Progenitor cell of endocrine pancreas (in vitro differentiated cells): ENCODE measurements around the gene ZNF888. TPM values are rescaled to one million over a fixed set of nuclear protein-coding genes. Genes with fewer than 3 reads are reported as not detected.
"Not testable (repeated sequence)": the region's sequence is repeated elsewhere in the genome, so short reads cannot be mapped to it uniquely, and the experiment has no call there.

Experiments used
- DNase-seq: peaks from one replicate; pipeline ENCODE4 v3.0.0; 2021; ENCODE audit warnings: low spot score; ENCODE audit not compliant: unreplicated experiment
- H3K27ac Mint-ChIP-seq: 2 replicates; pipeline ENCODE4 v1.8.0; 2021; ENCODE audit warnings: mild to moderate bottlenecking, moderate library complexity, mixed read lengths
- H3K27me3 Mint-ChIP-seq: 2 replicates; pipeline ENCODE4 v1.8.0; 2021; ENCODE audit warnings: mixed read lengths
- H3K36me3 Mint-ChIP-seq: 2 replicates; pipeline ENCODE4 v1.8.0; 2022; ENCODE audit warnings: mixed read lengths; ENCODE audit not compliant: insufficient read depth
- H3K4me1 Mint-ChIP-seq: 2 replicates; pipeline ENCODE4 v1.8.0; 2021; ENCODE audit warnings: low read depth, mixed read lengths
- H3K4me3 Mint-ChIP-seq: 2 replicates; pipeline ENCODE4 v1.8.0; 2021; ENCODE audit warnings: low read depth, mild to moderate bottlenecking, moderate library complexity, mixed read lengths
- H3K9me3 Mint-ChIP-seq: 2 replicates; pipeline ENCODE4 v1.8.0; 2021; ENCODE audit warnings: low read depth, mixed read lengths
- total RNA-seq: library from RNA; stranded (reverse); gene quantifications from 2 replicates; pipeline ENCODE4 v1.2.1, GENCODE V29; 2021
- TF ChIP-seq, protein P1 (sequence below): fragments of 200-600 bp; sonication (generic); IDR thresholded peaks from one replicate; pipeline ENCODE4 v1.5.0; 2021; ENCODE audit warnings: antibody characterized with exemption, mild to moderate bottlenecking; ENCODE audit not compliant: unreplicated experiment

ZNF888 gene
- total RNA-seq, 1 donor from 2014 or later: 16.0 TPM

DNA sequence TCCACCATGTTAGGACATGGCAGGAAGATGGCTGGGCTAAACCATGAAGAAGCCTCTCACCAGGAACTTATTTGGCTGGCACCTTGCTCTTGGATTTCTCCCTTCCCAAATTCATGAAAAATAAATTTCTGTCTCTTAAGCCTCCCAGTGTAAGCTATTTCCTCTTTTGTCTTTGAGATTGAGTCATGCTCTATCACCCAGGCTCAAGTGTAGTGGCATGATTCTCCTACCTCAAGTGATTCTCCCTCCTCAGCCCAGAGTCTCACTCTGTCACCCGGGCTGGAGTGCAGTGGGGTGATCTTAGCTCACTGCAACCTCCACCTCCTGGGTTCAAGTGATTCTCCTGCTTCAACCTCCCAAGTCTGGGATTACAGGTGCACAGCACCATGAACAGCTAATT lies 12.6 kb downstream of the ZNF888 start:
- H3K4me1 Mint-ChIP-seq: no peaks in the 10 kb centered on the region
- no peaks in the 10 kb centered on the region for H3K9me3 Mint-ChIP-seq
- H3K27me3 Mint-ChIP-seq: no peaks in the 10 kb centered on the region
- TF ChIP-seq, protein P1, sequence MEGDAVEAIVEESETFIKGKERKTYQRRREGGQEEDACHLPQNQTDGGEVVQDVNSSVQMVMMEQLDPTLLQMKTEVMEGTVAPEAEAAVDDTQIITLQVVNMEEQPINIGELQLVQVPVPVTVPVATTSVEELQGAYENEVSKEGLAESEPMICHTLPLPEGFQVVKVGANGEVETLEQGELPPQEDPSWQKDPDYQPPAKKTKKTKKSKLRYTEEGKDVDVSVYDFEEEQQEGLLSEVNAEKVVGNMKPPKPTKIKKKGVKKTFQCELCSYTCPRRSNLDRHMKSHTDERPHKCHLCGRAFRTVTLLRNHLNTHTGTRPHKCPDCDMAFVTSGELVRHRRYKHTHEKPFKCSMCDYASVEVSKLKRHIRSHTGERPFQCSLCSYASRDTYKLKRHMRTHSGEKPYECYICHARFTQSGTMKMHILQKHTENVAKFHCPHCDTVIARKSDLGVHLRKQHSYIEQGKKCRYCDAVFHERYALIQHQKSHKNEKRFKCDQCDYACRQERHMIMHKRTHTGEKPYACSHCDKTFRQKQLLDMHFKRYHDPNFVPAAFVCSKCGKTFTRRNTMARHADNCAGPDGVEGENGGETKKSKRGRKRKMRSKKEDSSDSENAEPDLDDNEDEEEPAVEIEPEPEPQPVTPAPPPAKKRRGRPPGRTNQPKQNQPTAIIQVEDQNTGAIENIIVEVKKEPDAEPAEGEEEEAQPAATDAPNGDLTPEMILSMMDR: no peak
- no peak for DNase-seq
- peaks cover 38% of the 10 kb centered on the region for H3K36me3 Mint-ChIP-seq
- no peak overlapping the region for H3K4me3 Mint-ChIP-seq
- no peak overlapping the region for H3K27ac Mint-ChIP-seq

DNA sequence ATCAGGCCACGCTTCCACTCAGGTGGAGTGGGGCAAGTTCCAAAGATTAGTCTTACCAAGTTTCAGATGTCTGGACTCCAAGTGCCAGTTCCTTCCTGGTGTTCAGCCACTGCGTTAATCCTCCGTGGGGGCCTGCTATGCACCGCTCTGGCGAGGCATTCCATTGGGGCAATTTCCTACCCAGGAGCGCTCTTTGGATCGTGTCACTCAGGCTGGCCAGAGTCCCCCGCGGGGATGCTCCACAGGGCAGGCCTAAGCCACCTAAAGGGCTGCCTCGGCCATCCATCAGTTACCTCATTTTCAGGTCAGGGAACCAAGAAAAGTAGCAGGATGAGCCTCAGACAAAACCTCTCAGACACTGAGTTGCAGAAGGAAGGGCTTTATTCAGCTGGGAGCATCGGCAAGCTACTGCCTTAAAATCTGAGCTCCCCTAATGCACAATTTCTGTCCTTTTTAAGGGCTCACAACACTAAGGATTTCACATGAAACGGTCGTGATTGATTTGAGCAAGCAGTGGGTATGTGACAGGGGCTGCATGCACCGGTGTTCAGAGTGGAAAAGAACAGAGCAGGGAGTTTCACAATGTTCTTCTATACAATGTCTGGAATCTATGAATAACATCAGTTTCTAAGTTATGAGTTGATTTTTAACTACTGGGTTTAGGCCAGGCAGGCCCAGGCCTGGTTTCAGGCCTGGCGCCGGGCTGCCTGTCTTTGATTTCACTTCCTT lies 19.0 kb downstream of the ZNF888 start:
- not testable (repeated sequence) for H3K4me1 Mint-ChIP-seq, H3K9me3 Mint-ChIP-seq, DNase-seq, H3K4me3 Mint-ChIP-seq, H3K27me3 Mint-ChIP-seq, H3K27ac Mint-ChIP-seq
- peaks cover 28% of the 10 kb centered on the region for H3K36me3 Mint-ChIP-seq

DNA sequence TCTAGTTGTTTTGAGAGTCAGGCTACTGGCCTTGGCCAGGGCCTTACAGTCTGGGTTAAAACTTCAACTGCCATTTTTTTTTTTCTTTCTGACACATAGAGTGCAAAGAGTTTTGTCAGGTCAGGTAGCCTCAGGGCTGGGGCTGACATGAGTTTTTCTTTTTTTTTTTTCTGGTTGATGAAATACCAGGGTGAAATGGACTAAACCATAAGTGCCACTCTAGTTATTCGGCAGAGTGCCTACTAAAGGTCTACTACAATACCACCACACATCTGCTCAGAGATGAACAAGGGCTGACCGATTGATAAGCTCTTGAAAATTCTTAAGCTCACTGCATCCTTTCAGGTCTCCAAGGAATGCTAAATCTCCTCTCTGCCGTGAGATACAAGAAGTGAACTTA lies 21.4 kb downstream of the ZNF888 start:
- DNase-seq: no peak
- TF ChIP-seq, protein P1: no peak
- H3K9me3 Mint-ChIP-seq: no peaks in the 10 kb centered on the region
- H3K4me3 Mint-ChIP-seq: no peak overlapping the region
- H3K36me3 Mint-ChIP-seq: peaks cover 14% of the 10 kb centered on the region
- no peaks in the 10 kb centered on the region for H3K27me3 Mint-ChIP-seq
- peak overlapping the region; percentile 76 for H3K27ac Mint-ChIP-seq
- peaks cover 15% of the 10 kb centered on the region for H3K4me1 Mint-ChIP-seq

DNA sequence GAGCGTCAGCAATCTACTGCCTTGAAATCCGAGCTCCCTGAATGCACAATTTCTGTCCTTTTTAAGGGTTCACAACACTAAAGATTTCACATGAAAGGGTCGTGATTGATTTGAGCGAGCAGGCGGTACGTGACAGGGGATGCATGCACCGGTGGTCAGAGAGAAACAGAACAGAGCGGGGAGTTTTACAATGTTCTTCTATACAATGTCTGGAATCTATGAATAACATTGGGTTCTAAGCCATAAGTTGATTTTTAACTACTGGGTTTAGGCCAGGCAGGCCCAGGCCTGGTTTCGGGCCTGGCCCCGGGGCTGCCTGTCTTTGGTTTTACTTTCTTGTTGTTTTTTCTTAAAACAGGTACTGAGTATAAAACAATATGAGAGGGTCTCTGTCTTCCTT lies 24.6 kb downstream of the ZNF888 start:
- H3K4me3 Mint-ChIP-seq: peak overlapping the region; percentile 48

DNA sequence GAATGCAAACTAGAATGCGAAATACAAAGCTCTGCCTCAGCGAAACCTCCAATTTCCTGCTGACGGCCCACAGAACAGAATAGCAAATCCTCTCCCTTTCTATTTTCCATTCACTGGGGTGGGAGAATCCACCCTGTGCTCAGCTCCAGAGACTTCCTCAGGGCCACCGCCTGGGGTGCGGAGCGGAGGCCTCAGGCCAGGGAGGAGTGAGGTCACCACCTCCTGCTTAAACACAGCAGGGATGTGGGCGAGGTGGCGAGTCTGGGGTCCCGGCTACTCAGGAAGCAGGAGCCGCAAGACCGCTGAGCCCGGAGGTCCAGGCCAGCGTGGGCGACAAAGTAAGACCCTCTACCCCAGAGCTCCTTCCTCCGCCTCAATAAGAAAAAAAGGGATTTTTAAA lies 25.1 kb downstream of the ZNF888 start:
- H3K4me3 Mint-ChIP-seq: peak overlapping the region; percentile 89
- peak overlapping the region; percentile 98 for H3K27ac Mint-ChIP-seq

More for the DNA sequence above, 24.6 kb downstream of the ZNF888 start:
- DNase-seq, H3K27me3 Mint-ChIP-seq, H3K9me3 Mint-ChIP-seq, H3K36me3 Mint-ChIP-seq: not testable (repeated sequence)
- peak overlapping the region; percentile 98 for H3K27ac Mint-ChIP-seq
- peaks cover 21% of the 10 kb centered on the region for H3K4me1 Mint-ChIP-seq

DNA sequence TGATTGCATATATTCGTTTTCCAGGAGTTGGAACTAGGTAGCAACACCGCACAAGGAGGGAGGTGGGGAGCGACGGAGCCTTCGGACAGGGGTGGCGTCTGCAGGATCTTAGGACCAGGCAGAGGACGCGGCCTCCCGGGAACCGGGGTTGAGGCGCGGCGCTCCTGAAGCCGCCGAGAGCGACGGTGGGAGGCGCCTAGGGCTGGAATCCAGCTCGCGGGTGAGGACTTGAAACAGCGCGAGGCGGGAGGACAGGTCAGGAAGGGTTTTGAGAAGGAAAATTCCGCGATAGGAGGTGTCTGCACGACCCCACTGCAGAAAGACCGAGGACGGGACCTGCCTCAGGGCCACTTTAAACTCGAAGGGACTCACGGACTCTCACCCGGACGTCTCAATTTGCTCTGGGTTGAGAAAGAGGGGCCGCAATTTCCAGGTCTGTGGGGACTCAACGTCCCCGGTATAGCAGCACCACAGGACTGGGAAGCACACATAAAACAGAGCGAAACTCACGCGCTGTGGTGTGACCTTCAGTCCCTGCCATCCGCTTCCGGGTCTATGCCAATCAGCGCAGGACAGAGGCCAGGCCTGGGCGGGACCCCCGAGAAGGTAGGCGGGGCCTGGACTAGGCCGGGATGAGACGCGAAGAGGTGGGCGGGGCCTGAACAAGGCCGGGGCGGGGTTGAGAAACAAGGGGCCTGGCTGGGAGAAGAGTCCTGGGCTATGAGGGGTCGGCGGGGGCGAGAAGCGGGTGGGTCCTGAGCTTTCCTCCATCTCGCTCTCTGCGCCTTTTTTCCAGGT lies 25.9 kb downstream of the ZNF888 start, which contains the start of gene ZNF320:
Gene ZNF320 (minus strand): TSS at position 498 of the 798 bp plus-strand sequence. CDS start 7,380 bp downstream, outside the sequence.
- peak within 1 kb of the TSS; percentile 98 for H3K27ac Mint-ChIP-seq
- no peaks in the 10 kb centered on the region for H3K27me3 Mint-ChIP-seq
- peak within 1 kb of the TSS; percentile 89 for H3K4me3 Mint-ChIP-seq
- TF ChIP-seq, protein P1: no peak
- peaks cover 21% of the 10 kb centered on the region for H3K4me1 Mint-ChIP-seq
- DNase-seq: peak; percentile 95
- H3K36me3 Mint-ChIP-seq: peaks cover 9% of the 10 kb centered on the region
- H3K9me3 Mint-ChIP-seq: no peaks in the 10 kb centered on the region

More for the DNA sequence above, 25.1 kb downstream of the ZNF888 start:
- peaks cover 21% of the 10 kb centered on the region for H3K4me1 Mint-ChIP-seq
- H3K36me3 Mint-ChIP-seq: peaks cover 3% of the 10 kb centered on the region
- no peak for DNase-seq
- H3K27me3 Mint-ChIP-seq: no peaks in the 10 kb centered on the region
- no peaks in the 10 kb centered on the region for H3K9me3 Mint-ChIP-seq
- TF ChIP-seq, protein P1: no peak
